Mucosa of descending colon (tissue), 3 donors: ENCODE data around the gene NXPH3. TPM values are rescaled to one million over a fixed set of nuclear protein-coding genes. Genes with fewer than 3 reads are reported as not detected.

ENCODE experiments used
- ATAC-seq: fragments of 200-7000 bp; cut with Tn5 transposase; one replicate; pipeline ENCODE4 v1.9.1; 2020; ENCODE audit warnings: mild to moderate bottlenecking, moderate library complexity
- DNase-seq, 3 donors: peaks; one replicate each; pipeline ENCODE4 v3.0.0-alpha.2; 2020
- H3K36me3 ChIP-seq: fragments of 200-600 bp; one replicate; pipeline ENCODE4 v1.8.0; 2021; ENCODE audit warnings: low read depth, mild to moderate bottlenecking
- H3K4me1 ChIP-seq: fragments of 200-600 bp; one replicate; pipeline ENCODE4 v1.8.0; 2021; ENCODE audit warnings: low read depth, mild to moderate bottlenecking
- H3K4me3 ChIP-seq: fragments of 200-600 bp; one replicate; pipeline ENCODE4 v1.8.0; 2021; ENCODE audit warnings: mild to moderate bottlenecking
- H3K9me3 ChIP-seq: fragments of 200-600 bp; one replicate; pipeline ENCODE4 v1.8.0; 2021; ENCODE audit warnings: mild to moderate bottlenecking
- intact Hi-C, 2 donors: fragments of 100-400 bp; cut with DNase I in 1 of 2; cut with micrococcal nuclease in 1 of 2; formaldehyde crosslinking; loops; one replicate each; pipeline versions ENCODE4 v1.11.0 to v1.11.1; 2022; cut with DNase I, micrococcal nuclease
- total RNA-seq, 3 donors: library from RNA; stranded (reverse); fragmentation: NEBNext Ultra II Directional in 2 of 3; extraction: Animal tissue kit (Norgen Biotek cat#: 25700) in 2 of 3; gene quantifications; one replicate each; pipeline versions ENCODE4 v1.2.1 to v1.2.4, GENCODE V29; 2021 to 2023
- TF ChIP-seq, protein P1 (sequence below): fragments of 200-600 bp; IDR thresholded peaks from one replicate; pipeline ENCODE4 v1.8.0; 2022; ENCODE audit warnings: antibody characterized with exemption, mild to moderate bottlenecking
- donor health status: DM: no; HTN: no; CAD: no; lungs with moderate emphysema.
- donor health status: DM: no; HTN: no; CAD: no.
- donor health status: DM: no; HTN: yes; CAD: no.

NXPH3 gene
- total RNA-seq, 3 donors from 2014 or later = 0.93 to 19.9 (median 2.3) TPM

DNA sequence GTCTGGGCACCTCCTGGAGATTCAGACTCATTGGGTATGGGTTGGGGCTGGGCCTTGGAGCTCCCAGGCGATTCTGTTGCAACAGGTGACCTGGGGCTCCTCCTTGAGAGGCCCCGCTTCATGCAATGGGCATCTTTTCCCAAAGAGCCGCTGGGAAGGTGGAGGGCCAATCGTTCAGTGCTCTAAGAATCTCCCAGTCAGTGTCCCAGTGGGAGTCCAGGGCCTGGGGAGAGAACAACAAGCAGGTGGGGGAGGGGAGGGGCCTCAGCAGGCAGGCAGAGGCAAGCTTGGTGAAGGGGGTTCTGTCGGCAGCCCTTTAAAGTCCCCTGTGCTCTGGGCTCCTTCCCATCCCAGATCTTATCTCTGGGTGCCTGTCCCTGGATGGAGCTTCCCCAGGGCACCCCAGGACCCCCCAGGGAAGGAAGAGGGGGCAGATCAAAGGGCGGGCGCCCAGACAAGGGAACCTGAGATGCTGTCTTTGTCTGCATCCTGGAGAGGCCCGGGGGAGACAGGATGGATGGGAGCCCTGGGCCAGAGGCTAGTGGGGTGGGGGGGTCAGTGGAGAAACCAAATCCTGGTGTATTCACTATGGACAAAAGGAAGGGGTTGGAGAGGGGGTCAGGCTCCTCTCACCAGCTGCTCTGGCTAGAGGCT is 30.5 kb upstream of the NXPH3 start:
- no peak for DNase-seq
- intact Hi-C loops = no loop called here
- TF ChIP-seq, protein P1, sequence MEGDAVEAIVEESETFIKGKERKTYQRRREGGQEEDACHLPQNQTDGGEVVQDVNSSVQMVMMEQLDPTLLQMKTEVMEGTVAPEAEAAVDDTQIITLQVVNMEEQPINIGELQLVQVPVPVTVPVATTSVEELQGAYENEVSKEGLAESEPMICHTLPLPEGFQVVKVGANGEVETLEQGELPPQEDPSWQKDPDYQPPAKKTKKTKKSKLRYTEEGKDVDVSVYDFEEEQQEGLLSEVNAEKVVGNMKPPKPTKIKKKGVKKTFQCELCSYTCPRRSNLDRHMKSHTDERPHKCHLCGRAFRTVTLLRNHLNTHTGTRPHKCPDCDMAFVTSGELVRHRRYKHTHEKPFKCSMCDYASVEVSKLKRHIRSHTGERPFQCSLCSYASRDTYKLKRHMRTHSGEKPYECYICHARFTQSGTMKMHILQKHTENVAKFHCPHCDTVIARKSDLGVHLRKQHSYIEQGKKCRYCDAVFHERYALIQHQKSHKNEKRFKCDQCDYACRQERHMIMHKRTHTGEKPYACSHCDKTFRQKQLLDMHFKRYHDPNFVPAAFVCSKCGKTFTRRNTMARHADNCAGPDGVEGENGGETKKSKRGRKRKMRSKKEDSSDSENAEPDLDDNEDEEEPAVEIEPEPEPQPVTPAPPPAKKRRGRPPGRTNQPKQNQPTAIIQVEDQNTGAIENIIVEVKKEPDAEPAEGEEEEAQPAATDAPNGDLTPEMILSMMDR = no peak
- ATAC-seq = no peak
- H3K4me3 ChIP-seq = no peak overlapping the region
- no peaks in the 10 kb centered on the region for H3K4me1 ChIP-seq
- H3K9me3 ChIP-seq = no peaks in the 10 kb centered on the region
- no peaks in the 10 kb centered on the region for H3K36me3 ChIP-seq

DNA sequence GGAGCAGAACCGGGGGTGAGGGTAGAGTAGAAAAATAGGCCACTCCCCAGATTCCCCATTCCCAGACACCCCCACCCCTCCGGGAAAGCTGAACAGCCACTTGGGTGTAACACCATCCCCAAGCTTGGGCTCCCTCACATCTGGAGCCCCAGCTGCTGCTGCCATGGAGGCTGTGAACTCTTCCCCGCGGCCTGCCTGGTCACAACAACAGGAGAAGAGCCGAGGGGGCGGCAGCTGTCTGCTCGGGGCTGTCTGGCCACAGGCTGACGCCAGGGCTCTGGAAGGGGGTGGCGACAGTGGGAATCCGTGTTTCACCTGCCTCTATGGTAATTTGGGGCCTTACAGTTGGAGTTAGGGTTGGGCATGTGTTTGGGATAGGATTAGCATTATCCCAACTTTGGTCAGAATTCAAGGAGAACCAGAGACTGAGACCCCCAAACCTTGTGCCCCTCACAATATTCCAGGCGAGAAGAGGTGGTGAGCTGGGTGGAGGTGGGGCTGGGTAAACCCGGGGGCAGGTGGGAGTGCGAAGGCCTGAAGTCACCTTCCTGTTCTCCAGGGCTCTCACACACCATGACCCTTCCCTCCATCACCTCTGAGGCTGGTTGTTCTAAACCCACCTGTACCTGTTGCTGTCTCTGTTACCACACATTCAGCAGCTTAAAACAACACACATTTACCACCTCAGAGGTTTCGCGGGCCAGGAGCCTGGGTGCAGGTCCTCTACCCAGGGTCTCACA is 29.7 kb upstream of the NXPH3 start:
- ATAC-seq (no peak), DNase-seq (no peak)
- H3K4me1 ChIP-seq = no peaks in the 10 kb centered on the region
- H3K4me3 ChIP-seq = no peak overlapping the region
- TF ChIP-seq, protein P1 = no peak
- H3K36me3 ChIP-seq = no peaks in the 10 kb centered on the region
- no peaks in the 10 kb centered on the region for H3K9me3 ChIP-seq
- intact Hi-C loops = no loop called here

DNA sequence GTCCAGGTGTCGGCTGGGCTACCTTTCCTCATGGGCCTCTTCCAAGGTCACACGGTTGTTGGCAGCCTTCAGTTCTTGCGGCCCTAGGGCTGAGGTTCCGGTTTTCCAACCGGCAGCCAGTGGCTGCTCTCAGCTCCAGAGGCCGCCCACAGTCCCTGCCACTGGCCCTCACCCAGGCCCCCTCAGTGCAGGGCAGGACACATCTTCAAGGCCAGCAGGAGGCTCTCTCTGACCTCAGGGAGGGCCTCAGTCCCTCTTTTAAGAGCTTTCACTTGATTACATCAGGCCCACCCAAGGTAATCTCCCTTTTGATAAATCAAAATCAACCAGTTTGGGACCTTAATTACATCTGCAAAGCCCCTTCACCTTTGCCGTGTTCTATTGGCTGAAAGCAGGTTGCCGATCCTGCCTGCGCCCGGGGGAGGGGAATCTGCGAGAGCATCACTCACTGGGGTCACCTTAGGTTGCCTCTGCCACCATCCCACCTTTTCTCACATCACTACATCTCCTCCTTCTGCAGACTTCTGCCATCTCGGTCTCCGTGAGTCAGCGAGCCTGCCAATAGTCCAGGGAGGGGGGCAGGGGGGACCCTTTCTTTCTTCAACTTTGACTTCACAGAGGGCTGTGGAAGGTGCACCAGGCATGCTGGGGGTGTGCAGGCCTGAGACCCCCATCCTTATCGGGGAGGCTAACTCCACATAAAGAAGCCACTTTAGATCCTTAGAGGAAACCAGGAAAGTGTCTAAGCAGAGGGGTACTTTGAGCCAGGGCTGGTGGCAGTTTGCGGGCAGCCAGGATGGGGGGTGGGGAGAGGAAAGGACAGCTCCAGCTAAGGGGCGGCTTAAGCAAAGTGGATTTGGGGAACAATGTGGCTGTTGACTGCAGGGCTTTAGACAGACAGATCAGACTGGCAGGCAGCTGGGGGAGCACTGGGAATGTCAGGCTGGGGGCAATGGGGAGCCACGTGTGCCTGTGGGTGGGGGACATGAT is 28.8 kb upstream of the NXPH3 start:
- TF ChIP-seq, protein P1 = no peak
- ATAC-seq = no peak

DNA sequence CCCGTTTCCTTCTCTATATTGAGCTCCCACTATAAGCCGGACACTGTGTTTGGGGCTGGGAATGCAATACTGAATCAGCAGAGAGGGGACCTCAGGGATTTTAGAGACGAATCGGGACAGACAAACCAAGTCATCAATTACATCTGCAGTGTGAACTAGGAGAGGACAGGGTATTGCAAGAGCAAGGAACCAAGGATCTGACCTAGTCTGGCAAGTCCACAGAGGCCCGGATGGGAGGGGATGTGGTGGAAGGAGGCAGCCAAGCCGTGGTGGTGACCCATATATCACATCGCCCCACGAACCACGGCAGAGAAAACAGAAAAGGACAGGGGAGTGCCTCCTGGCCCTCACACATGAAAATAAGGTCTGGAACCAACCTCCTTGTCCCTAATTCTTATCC is 28.1 kb upstream of the NXPH3 start:
- ATAC-seq (no peak), DNase-seq (no peak)
- no peaks in the 10 kb centered on the region for H3K4me1 ChIP-seq
- intact Hi-C loops = no loop called here
- H3K9me3 ChIP-seq = no peaks in the 10 kb centered on the region
- TF ChIP-seq, protein P1 = no peak
- no peaks in the 10 kb centered on the region for H3K36me3 ChIP-seq
- no peak overlapping the region for H3K4me3 ChIP-seq

More for the DNA sequence above, 28.8 kb upstream of the NXPH3 start:
- no peak overlapping the region for H3K4me3 ChIP-seq
- DNase-seq = no peak
- no peaks in the 10 kb centered on the region for H3K4me1 ChIP-seq
- intact Hi-C loops = no loop called here
- H3K36me3 ChIP-seq = no peaks in the 10 kb centered on the region
- H3K9me3 ChIP-seq = no peaks in the 10 kb centered on the region

DNA sequence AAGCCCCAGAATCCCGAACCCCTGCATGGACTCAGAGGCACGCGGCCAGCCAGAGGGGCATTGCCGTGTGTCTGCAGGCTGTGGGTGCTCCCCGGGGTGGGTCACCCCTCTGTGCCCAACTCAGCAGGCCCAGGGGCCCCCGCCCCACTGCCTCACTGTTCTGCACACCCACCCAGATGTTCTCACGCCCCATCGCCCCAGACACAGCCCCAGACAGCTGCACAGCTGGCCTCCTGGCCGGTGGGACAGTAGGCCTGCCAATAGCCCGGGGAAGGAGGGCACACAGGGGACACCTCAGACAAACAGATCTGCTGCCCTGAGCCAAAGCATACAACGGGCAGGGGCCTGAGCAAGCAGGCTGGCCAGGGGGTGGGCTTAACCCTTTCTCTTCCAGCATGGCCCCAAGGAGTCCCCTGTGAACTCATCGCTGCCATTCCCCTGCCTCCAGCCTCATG is 27.6 kb upstream of the NXPH3 start:
- no peaks in the 10 kb centered on the region for H3K36me3 ChIP-seq
- DNase-seq (no peak), ATAC-seq (no peak)
- no peak overlapping the region for H3K4me3 ChIP-seq
- H3K9me3 ChIP-seq = no peaks in the 10 kb centered on the region
- TF ChIP-seq, protein P1 = no peak
- no peaks in the 10 kb centered on the region for H3K4me1 ChIP-seq
- intact Hi-C loops = no loop called here
